Tibial artery (tissue), 4 donors: ENCODE results near the gene SCAF1.

Source experiments
- DNase-seq, 2 donors: peaks; one replicate each; pipeline ENCODE4 v3.0.0-alpha.2; 2019
- H3K27ac ChIP-seq, 2 donors: fragments of 200-600 bp; sonication (generic) in 1 of 2; 1 replicate in 1 of 2; 2 replicates in 1 of 2; pipeline ENCODE4 v1.5.1; 2018 to 2019; ENCODE audit warnings: mild to moderate bottlenecking in 1 of 2
- H3K27me3 ChIP-seq, 2 donors: fragments of 200-600 bp; sonication (generic) in 1 of 2; one replicate each; pipeline versions ENCODE4 v1.5.1 to v1.6.0; 2016 to 2019
- H3K36me3 ChIP-seq, 3 donors: fragments of 200-600 bp; sonication (generic) in 2 of 3; one replicate each; pipeline ENCODE4 v1.5.1; 2016 to 2019; ENCODE audit warnings: mild to moderate bottlenecking in 2 of 3
- H3K4me1 ChIP-seq, 4 donors: fragments of 200-600 bp; sonication (generic) in 2 of 4; 1 replicate in 3 of 4; 2 replicates in 1 of 4; pipeline ENCODE4 v1.5.1; 2016 to 2019
- H3K4me3 ChIP-seq, 2 donors: fragments of 200-600 bp; sonication (generic) in 1 of 2; 1 replicate in 1 of 2; 2 replicates in 1 of 2; pipeline ENCODE4 v1.5.1; 2018 to 2019; ENCODE audit warnings: mild to moderate bottlenecking in 2 of 2
- H3K9me3 ChIP-seq, 3 donors: fragments of 200-600 bp; sonication (generic) in 1 of 3; one replicate each; pipeline ENCODE4 v1.5.1; 2016 to 2019
- intact Hi-C: fragments of 100-400 bp; cut with DNase I; formaldehyde crosslinking; loops from one replicate; pipeline ENCODE4 v1.15.0; 2023; ENCODE audit warnings: low total_unique reads
- TF ChIP-seq, protein P1 (sequence below), 2 experiments: fragments of 200-600 bp in 1 of 2; fragments of 450-650 bp in 1 of 2; IDR thresholded peaks; one replicate each; pipeline ENCODE4 v1.5.1; 2017 to 2019; ENCODE audit warnings: antibody characterized with exemption in 2 of 2, mild to moderate bottlenecking in 1 of 2, moderate library complexity in 1 of 2

The SCAF1 gene

GRCh38 chr19:49667473-49667872 lies 25.5 kb downstream of the SCAF1 start:
- peaks cover 3 to 15% (median 7%) of the 10 kb centered on the region in 3 donors for H3K36me3 ChIP-seq
- H3K4me1 ChIP-seq, result peaks cover 0 to 38% (median 21%) of the 10 kb centered on the region in 4 donors
- no peak for DNase-seq
- no peaks in the 10 kb centered on the region for H3K27me3 ChIP-seq
- intact Hi-C loops, result no loop called here
- no peak overlapping the region for H3K27ac ChIP-seq
- TF ChIP-seq, protein P1, sequence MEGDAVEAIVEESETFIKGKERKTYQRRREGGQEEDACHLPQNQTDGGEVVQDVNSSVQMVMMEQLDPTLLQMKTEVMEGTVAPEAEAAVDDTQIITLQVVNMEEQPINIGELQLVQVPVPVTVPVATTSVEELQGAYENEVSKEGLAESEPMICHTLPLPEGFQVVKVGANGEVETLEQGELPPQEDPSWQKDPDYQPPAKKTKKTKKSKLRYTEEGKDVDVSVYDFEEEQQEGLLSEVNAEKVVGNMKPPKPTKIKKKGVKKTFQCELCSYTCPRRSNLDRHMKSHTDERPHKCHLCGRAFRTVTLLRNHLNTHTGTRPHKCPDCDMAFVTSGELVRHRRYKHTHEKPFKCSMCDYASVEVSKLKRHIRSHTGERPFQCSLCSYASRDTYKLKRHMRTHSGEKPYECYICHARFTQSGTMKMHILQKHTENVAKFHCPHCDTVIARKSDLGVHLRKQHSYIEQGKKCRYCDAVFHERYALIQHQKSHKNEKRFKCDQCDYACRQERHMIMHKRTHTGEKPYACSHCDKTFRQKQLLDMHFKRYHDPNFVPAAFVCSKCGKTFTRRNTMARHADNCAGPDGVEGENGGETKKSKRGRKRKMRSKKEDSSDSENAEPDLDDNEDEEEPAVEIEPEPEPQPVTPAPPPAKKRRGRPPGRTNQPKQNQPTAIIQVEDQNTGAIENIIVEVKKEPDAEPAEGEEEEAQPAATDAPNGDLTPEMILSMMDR (IDR thresholded peaks at IDR 0.05), result no peak
- no peak overlapping the region for H3K4me3 ChIP-seq
- no peaks in the 10 kb centered on the region for H3K9me3 ChIP-seq

GRCh38 chr19:49669516-49669915 lies 27.5 kb downstream of the SCAF1 start:
- intact Hi-C loops, result no loop called here
- H3K9me3 ChIP-seq, result no peaks in the 10 kb centered on the region
- DNase-seq, result no peak
- peaks cover 0 to 25% (median 12%) of the 10 kb centered on the region in 4 donors for H3K4me1 ChIP-seq
- no peaks in the 10 kb centered on the region for H3K27me3 ChIP-seq
- TF ChIP-seq, protein P1 (IDR thresholded peaks at IDR 0.05), result no peak
- no peak overlapping the region for H3K4me3 ChIP-seq
- peaks cover 0 to 8% (median 0%) of the 10 kb centered on the region in 3 donors for H3K36me3 ChIP-seq
- no peak overlapping the region for H3K27ac ChIP-seq

- intact Hi-C loops, result loop anchor here (10.0 kb wide), 1 partner anchor 178 kb away; the partner anchor contains the start of gene RPS11
- H3K36me3 ChIP-seq, result peaks cover 0 to 8% (median 0%) of the 10 kb centered on the region in 3 donors
- DNase-seq, result peak; percentile 69 to 82
- H3K4me3 ChIP-seq, result no peak overlapping the region
- peaks cover 4 to 17% (median 9%) of the 10 kb centered on the region in 4 donors for H3K4me1 ChIP-seq
- no peaks in the 10 kb centered on the region for H3K9me3 ChIP-seq
- TF ChIP-seq, protein P1 (IDR thresholded peaks at IDR 0.05), result peak; percentile 74 to 90
- peak overlapping the region; percentile 57 to 61 for H3K27ac ChIP-seq
- no peaks in the 10 kb centered on the region for H3K27me3 ChIP-seq
Observed at GRCh38 chr19:49672131-49672919, 30.3 kb downstream of the SCAF1 start.

DNA sequence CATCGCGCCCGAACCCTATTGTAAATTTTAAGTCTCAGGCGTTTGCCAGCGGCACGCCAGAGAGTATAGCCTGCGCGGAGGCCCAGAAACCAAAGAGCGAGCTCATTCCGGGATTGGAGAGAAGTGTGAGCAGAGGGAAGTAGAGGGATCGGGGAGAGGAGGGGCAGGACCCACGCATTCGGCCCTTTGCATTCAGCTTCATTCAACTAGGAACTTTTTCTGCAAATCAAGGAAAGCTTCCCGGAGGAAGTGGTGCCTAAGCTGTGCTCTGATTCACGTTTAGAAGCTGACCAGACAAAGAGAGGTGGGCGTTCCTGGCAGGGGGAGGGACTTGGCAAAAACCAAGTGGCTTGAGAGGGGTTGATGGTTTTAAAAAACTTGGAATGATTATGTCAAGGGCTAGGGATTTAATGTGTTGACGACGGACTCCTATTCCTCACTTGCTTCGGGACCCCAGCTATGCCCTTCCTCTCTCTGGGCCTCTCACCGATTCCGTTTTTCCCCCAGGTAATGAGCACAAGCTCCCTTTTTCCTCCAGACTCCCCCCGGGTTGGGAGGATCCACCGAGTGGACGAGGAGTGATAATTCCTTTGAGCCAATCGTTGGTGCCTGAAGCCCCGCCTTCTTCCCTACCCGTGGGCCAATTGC lies 34.3 kb downstream of the SCAF1 start:
- no peaks in the 10 kb centered on the region for H3K9me3 ChIP-seq
- peak overlapping the region; percentile 88 to 97 for H3K27ac ChIP-seq
- H3K4me1 ChIP-seq, result peaks cover 6 to 55% (median 43%) of the 10 kb centered on the region in 4 donors
- H3K4me3 ChIP-seq, result peak overlapping the region; percentile 38 to 91
- H3K27me3 ChIP-seq, result no peaks in the 10 kb centered on the region
- intact Hi-C loops, result loop anchor here (2.0 to 10.0 kb wide), 3 partner anchors 85 to 181 kb away; partner anchors contain the start of genes FCGRT, PRR12 and RPS11
- peaks cover 2 to 7% (median 2%) of the 10 kb centered on the region in 3 donors for H3K36me3 ChIP-seq
- peak in 1 of 2 donors; percentile 83 for DNase-seq
- TF ChIP-seq, protein P1 (IDR thresholded peaks at IDR 0.05), result no peak

DNA sequence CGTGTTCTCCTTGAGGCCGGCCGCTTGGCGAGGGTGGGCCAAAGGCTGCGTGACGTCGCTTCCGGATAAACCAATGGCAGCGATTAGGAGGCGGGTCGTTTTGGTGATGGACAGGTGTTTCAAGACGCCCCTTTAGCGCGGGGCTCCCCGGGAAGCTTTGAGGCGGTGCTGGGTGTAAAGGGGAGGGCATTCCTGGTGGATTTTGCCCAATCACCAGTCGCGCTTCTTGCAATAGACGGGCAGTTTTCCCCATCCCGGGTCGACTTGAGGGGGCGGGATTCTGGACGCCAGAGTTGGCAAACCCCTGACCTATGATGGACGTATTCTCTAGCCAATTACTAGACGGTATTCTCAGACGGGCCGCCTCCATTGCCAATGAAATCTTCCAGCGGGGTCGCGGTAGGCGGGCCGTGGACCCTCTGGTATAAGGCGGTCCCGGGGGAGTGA lies 34.8 kb downstream of the SCAF1 start:
- Histone ChIP-seq H3K9me3 (no peaks in the 10 kb centered on the region), H3K27ac (peak overlapping the region; percentile 97 to 99), H3K4me3 (peak overlapping the region; percentile 91 to 100), H3K36me3 (peaks cover 7 to 12% (median 8%) of the 10 kb centered on the region in 3 donors), H3K27me3 (no peaks in the 10 kb centered on the region), H3K4me1 (peaks cover 6 to 55% (median 44%) of the 10 kb centered on the region in 4 donors)
- DNase-seq, result peak; percentile 100
- TF ChIP-seq, protein P1 (IDR thresholded peaks at IDR 0.05), result no peak
- intact Hi-C loops, result loop anchor here (2.0 to 10.0 kb wide), 3 partner anchors 86 to 182 kb away; partner anchors contain the start of genes FCGRT, PRR12 and RPS11
